ENCODE results near the gene MEIOSIN. TPM values are rescaled to one million over a fixed set of nuclear protein-coding genes. Genes with fewer than 3 reads are reported as not detected.

Gene MEIOSIN
- total and polyA plus RNA-seq, 9 of the 15 experiments (the other 6 are each of a cell fraction or from before 2014, with no cell fraction given) = 0.06 to 2.0 (median 0.76) TPM

DNA sequence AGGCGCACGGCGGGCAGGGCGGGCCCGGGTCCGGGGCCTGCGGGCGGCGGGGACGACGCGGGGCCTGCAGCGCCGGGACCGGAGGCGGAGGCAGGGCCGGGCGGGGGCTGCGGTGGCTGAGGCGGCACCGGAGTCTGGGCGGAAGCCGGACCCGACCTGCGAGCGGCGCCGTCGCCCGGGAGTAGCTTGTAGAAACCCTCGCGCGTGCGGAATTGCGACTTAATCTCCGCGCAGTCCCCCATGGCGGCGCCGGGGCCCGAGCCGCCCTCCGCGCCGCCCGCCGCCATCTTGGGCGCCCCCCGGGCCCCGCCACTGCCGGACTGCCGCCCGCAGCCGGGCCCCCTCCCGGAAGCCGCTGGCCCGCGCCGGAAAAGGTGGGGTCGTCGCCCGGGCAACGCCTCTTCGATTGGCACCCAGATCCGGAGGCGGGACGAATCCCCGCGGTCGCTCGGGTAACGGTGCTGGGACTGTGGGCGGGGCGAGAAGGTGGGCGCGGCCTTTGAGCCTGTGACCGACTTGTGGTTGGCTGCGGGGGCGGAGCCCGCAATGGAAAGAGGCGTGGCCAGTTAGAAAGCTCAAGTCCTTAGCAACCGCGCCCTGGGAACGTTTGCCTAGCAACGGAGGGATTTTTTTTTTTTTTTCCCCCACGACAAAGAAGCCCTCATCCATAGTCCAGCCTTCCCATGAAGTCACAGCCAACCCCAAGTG is 59.4 kb downstream of the MEIOSIN start, which contains the start of gene DMWD (continued):
- TF ChIP-seq ZKSCAN3 (CRISPR knock-in tag; IDR thresholded peaks at IDR 0.05) (no peak), ZNF586 (CRISPR knock-in tag; conservative IDR thresholded peaks at IDR 0.05) (no peak), POLR2G (IDR thresholded peaks at IDR 0.05; ENCODE audit: low read depth, low read length) (peak; percentile 92), ZBTB7A (IDR thresholded peaks at IDR 0.05; ENCODE audit: borderline replicate concordance, control insufficient read depth, low read depth, low read length) (peak; percentile 86), SMAD3 (CRISPR knock-in tag; conservative IDR thresholded peaks at IDR 0.05) (no peak), XRCC5 (IDR thresholded peaks at IDR 0.05; ENCODE audit: low read depth, low read length) (no peak), SIN3B (IDR thresholded peaks at IDR 0.05; ENCODE audit: low read depth) (peak; percentile 82), HNRNPLL (IDR thresholded peaks at IDR 0.05; ENCODE audit: low read depth, low read length, poor library complexity, severe bottlenecking) (peak; percentile 43), ZNF263 (CRISPR knock-in tag; IDR thresholded peaks at IDR 0.05; ENCODE audit: borderline replicate concordance) (no peak), MIER1 (IDR thresholded peaks at IDR 0.05; ENCODE audit: low read depth) (no peak), CBX8 (IDR thresholded peaks at IDR 0.05; ENCODE audit: borderline replicate concordance, extremely low read depth, low read depth, low read length, poor library complexity, severe bottlenecking) (no peak), TAF9B (IDR thresholded peaks at IDR 0.05; ENCODE audit: partially characterized antibody) (no peak), CEBPB (tag; IDR thresholded peaks at IDR 0.05) (no peak), PHF21A (IDR thresholded peaks at IDR 0.05; ENCODE audit: borderline replicate concordance, low read depth) (no peak), SP1 (CRISPR knock-in tag; IDR thresholded peaks at IDR 0.05) (peak; percentile 85), ESRRA (IDR thresholded peaks at IDR 0.05; ENCODE audit: borderline replicate concordance, low read depth) (peak; percentile 90; the same call in 1 of the 2 replicates), ZSCAN32 (CRISPR knock-in tag; IDR thresholded peaks at IDR 0.05) (no peak), RB1 (IDR thresholded peaks at IDR 0.05; ENCODE audit: low read depth) (peak; percentile 91), ZSCAN29 (IDR thresholded peaks at IDR 0.05) (no peak), ZBTB17 (CRISPR knock-in tag; IDR thresholded peaks at IDR 0.05) (no peak), POLR2AphosphoS5 (IDR thresholded peaks at IDR 0.05; ENCODE audit: control insufficient read depth, insufficient read depth, low read depth, low read length) (peak; percentile 40; the same call in 1 of the 2 replicates), ZC3H4 (CRISPR knock-in tag; IDR thresholded peaks at IDR 0.05; ENCODE audit: borderline replicate concordance) (no peak), BRCA1 (IDR thresholded peaks at IDR 0.05) (no peak), BRCA1 (CRISPR knock-in tag; IDR thresholded peaks at IDR 0.05) (no peak), GTF2E2 (tag; IDR thresholded peaks at IDR 0.05) (peak; percentile 23; the same call in 1 of the 2 replicates), ZNF79 (CRISPR knock-in tag; IDR thresholded peaks at IDR 0.05; ENCODE audit: low read depth) (no peak), U2AF1 (optimal IDR thresholded peaks at IDR 0.05; ENCODE audit: low read depth, low read length) (no peak), PHB2 (IDR thresholded peaks at IDR 0.05; ENCODE audit: low read depth) (no peak), RBM14 (IDR thresholded peaks at IDR 0.05; ENCODE audit: borderline replicate concordance, insufficient read depth, low read depth, low read length) (no peak)
- TF ChIP-seq, protein P1, sequence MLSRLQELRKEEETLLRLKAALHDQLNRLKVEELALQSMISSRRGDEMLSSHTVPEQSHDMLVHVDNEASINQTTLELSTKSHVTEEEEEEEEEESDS (CRISPR knock-in tag; IDR thresholded peaks at IDR 0.05) = no peak
- TF ChIP-seq, protein P2, sequence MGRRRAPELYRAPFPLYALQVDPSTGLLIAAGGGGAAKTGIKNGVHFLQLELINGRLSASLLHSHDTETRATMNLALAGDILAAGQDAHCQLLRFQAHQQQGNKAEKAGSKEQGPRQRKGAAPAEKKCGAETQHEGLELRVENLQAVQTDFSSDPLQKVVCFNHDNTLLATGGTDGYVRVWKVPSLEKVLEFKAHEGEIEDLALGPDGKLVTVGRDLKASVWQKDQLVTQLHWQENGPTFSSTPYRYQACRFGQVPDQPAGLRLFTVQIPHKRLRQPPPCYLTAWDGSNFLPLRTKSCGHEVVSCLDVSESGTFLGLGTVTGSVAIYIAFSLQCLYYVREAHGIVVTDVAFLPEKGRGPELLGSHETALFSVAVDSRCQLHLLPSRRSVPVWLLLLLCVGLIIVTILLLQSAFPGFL (CRISPR knock-in tag; IDR thresholded peaks at IDR 0.05) = no peak
